Measurements from ENCODE around the gene RABGAP1. TPM values are rescaled to one million over a fixed set of nuclear protein-coding genes. Genes with fewer than 3 reads are reported as not detected.

Gene RABGAP1
- total RNA-seq, 1 experiment from 2014 or later, result 95.8 TPM

- intact Hi-C loops (cut with micrococcal nuclease; ENCODE audit: unreplicated experiment), result no loop called here
- BruUV-seq (replicated peaks), result no TSS peak
- peaks cover 35% of the 10 kb centered on the region for H3K36me3 ChIP-seq (ENCODE audit: low read depth)
These were observed 47.3 kb downstream of the RABGAP1 start for GRCh38 chr9:122988141-122988540.

GRCh38 chr9:122988920-122989621 is 48.3 kb downstream of the RABGAP1 start:
- Histone ChIP-seq H3K4me2 (no peak overlapping the region), H2AFZ (no peak overlapping the region), H3K4me3 (no peak overlapping the region), H3K4me1 (replicated peaks; ENCODE audit: insufficient read depth) (no peaks in the 10 kb centered on the region), H4K20me1 (ENCODE audit: insufficient read depth) (peaks cover 36% of the 10 kb centered on the region), H3K27ac (no peak overlapping the region), H3K9me2 (ENCODE audit: insufficient read depth) (no peaks in the 10 kb centered on the region), H3K9me3 (ENCODE audit: insufficient read depth, low read depth) (no peaks in the 10 kb centered on the region), H3K79me2 (ENCODE audit: low read depth) (peaks cover 8% of the 10 kb centered on the region; the same call in 1 of the 2 replicates), H3K36me3 (ENCODE audit: low read depth) (peaks cover 31% of the 10 kb centered on the region), H3K27me3 (ENCODE audit: insufficient read depth, low read depth) (no peaks in the 10 kb centered on the region), H3F3A (ENCODE audit: insufficient read depth, low read depth) (peaks cover 37% of the 10 kb centered on the region)
- no TSS peak for BruUV-seq (replicated peaks)
- no peak for DNase-seq
- intact Hi-C loops (cut with micrococcal nuclease; ENCODE audit: unreplicated experiment), result no loop called here
- TF ChIP-seq, protein P1, sequence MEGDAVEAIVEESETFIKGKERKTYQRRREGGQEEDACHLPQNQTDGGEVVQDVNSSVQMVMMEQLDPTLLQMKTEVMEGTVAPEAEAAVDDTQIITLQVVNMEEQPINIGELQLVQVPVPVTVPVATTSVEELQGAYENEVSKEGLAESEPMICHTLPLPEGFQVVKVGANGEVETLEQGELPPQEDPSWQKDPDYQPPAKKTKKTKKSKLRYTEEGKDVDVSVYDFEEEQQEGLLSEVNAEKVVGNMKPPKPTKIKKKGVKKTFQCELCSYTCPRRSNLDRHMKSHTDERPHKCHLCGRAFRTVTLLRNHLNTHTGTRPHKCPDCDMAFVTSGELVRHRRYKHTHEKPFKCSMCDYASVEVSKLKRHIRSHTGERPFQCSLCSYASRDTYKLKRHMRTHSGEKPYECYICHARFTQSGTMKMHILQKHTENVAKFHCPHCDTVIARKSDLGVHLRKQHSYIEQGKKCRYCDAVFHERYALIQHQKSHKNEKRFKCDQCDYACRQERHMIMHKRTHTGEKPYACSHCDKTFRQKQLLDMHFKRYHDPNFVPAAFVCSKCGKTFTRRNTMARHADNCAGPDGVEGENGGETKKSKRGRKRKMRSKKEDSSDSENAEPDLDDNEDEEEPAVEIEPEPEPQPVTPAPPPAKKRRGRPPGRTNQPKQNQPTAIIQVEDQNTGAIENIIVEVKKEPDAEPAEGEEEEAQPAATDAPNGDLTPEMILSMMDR (conservative IDR thresholded peaks at IDR 0.05), result no peak
- TF ChIP-seq EZH2 (IDR thresholded peaks at IDR 0.05; ENCODE audit: low read depth), result no peak
- ChIA-PET POLR2A (ENCODE audit: unreplicated experiment) (no interaction called here), CTCF (interaction anchor here (0.6 kb wide), 1 partner anchor 102 kb away, joined by 3 read pairs; no protein-coding TSS in a partner anchor)

More at GRCh38 chr9:122988141-122988540, 47.3 kb downstream of the RABGAP1 start:
- peaks cover 32% of the 10 kb centered on the region for H4K20me1 ChIP-seq (ENCODE audit: insufficient read depth)
- no peaks in the 10 kb centered on the region for H3K9me3 ChIP-seq (ENCODE audit: insufficient read depth, low read depth)
- TF ChIP-seq EZH2 (IDR thresholded peaks at IDR 0.05; ENCODE audit: low read depth), result no peak
- TF ChIP-seq, protein P1 (conservative IDR thresholded peaks at IDR 0.05), result no peak
- H3K9me2 ChIP-seq (ENCODE audit: insufficient read depth), result no peaks in the 10 kb centered on the region
- no peaks in the 10 kb centered on the region for H3K27me3 ChIP-seq (ENCODE audit: insufficient read depth, low read depth)
- H3K27ac ChIP-seq, result no peak overlapping the region
- H3K4me1 ChIP-seq (replicated peaks; ENCODE audit: insufficient read depth), result no peaks in the 10 kb centered on the region
- CTCF ChIA-PET, result no interaction called here
- POLR2A ChIA-PET (ENCODE audit: unreplicated experiment), result interaction anchor here (0.6 kb wide), 1 partner anchor 320 kb away, joined by 4 read pairs; no protein-coding TSS in a partner anchor
- H3K79me2 ChIP-seq (ENCODE audit: low read depth), result peaks cover 13% of the 10 kb centered on the region
- DNase-seq, result no peak
- H3K4me2 ChIP-seq, result no peak overlapping the region
- H3K4me3 ChIP-seq, result no peak overlapping the region
- no peak overlapping the region for H2AFZ ChIP-seq
- H3F3A ChIP-seq (ENCODE audit: insufficient read depth, low read depth), result peaks cover 37% of the 10 kb centered on the region

DNA sequence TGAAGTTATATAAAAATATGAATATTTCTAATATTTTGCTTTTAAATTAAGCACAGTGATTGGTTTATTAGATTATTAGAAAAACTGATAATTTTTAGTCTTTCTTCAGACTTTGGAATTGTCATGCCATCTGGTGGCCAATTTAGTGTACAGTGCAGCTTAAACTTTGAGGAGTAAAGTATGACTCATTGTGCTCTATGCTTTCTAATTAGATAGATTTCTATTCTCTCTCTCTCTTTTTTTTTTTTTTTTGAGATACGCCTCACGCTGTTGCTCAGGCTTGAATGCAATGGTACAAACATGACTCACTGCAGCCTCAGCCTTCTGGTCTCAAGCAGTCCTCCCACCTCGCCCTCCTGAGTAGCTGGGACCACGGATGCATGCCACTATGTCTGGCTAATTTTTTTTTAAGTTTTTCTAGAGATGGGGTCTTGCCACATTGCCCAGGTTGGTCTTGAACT is 50.6 kb downstream of the RABGAP1 start:
- Histone ChIP-seq H2AFZ (no peak overlapping the region), H3K36me3 (ENCODE audit: low read depth) (peaks cover 23% of the 10 kb centered on the region), H3K9me2 (ENCODE audit: insufficient read depth) (no peaks in the 10 kb centered on the region), H3K4me3 (no peak overlapping the region), H3F3A (ENCODE audit: insufficient read depth, low read depth) (peaks cover 45% of the 10 kb centered on the region), H3K27me3 (ENCODE audit: insufficient read depth, low read depth) (no peaks in the 10 kb centered on the region), H3K4me1 (replicated peaks; ENCODE audit: insufficient read depth) (no peaks in the 10 kb centered on the region), H3K4me2 (no peak overlapping the region), H3K9me3 (ENCODE audit: insufficient read depth, low read depth) (no peaks in the 10 kb centered on the region), H4K20me1 (ENCODE audit: insufficient read depth) (peaks cover 31% of the 10 kb centered on the region), H3K27ac (no peak overlapping the region), H3K79me2 (ENCODE audit: low read depth) (peaks cover 8% of the 10 kb centered on the region; the same call in 1 of the 2 replicates)
- CTCF ChIA-PET, result interaction anchor here (0.6 to 1.2 kb wide), 9 partner anchors 16 to 1393 kb away, joined by 3 to 11 read pairs (median 5); partner anchors contain the start of gene ZBTB6
- no peak for TF ChIP-seq EZH2 (IDR thresholded peaks at IDR 0.05; ENCODE audit: low read depth)
- TF ChIP-seq, protein P1 (conservative IDR thresholded peaks at IDR 0.05), result peak; percentile 82
- peak; percentile 29 to 80 for DNase-seq
- intact Hi-C loops (cut with micrococcal nuclease; ENCODE audit: unreplicated experiment), result loop anchor here (1.0 to 5.0 kb wide), 4 partner anchors 59 to 526 kb away; partner anchors contain the start of genes RC3H2, ZBTB26 and ZBTB6
- no TSS peak for BruUV-seq (replicated peaks)
- POLR2A ChIA-PET (ENCODE audit: unreplicated experiment), result interaction anchor here (0.5 to 1.2 kb wide), 6 partner anchors 10 to 448 kb away, joined by 5 to 21 read pairs (median 8); partner anchors contain the start of genes RC3H2 and ZBTB6
